ENCODE measurements around the gene STRADB.

DNA sequence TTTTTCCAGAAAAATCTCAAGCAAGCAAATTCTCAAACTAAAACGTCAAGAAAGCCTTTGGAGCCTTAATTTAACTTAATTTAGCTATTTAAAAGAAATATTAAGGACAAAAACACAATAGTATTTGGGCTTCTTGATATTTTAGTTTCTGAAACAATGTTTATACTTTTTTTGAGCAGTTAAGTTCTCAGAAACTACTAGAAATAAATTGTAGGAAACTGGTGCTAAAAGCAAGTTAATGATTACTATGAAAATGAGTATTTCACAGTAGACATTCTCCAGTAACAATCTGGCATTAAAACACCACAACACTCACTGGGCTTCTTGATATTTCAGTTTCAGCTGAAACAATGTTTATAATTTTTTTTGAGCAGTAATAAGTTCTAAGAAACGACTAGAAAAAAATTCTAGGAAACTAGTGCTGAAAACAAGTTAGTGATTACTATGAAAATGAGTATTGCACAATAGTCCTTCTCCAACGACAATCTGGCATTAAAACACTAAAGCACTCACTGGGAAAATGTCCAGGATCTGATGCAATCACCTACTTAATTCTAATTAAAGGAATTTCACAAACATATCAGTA lies 45.4 kb upstream of the STRADB start:
- TF ChIP-seq EP300 (IDR thresholded peaks at IDR 0.05) (no peak), POLR2A (IDR thresholded peaks at IDR 0.05) (no peak)
- TF ChIP-seq, protein P1, sequence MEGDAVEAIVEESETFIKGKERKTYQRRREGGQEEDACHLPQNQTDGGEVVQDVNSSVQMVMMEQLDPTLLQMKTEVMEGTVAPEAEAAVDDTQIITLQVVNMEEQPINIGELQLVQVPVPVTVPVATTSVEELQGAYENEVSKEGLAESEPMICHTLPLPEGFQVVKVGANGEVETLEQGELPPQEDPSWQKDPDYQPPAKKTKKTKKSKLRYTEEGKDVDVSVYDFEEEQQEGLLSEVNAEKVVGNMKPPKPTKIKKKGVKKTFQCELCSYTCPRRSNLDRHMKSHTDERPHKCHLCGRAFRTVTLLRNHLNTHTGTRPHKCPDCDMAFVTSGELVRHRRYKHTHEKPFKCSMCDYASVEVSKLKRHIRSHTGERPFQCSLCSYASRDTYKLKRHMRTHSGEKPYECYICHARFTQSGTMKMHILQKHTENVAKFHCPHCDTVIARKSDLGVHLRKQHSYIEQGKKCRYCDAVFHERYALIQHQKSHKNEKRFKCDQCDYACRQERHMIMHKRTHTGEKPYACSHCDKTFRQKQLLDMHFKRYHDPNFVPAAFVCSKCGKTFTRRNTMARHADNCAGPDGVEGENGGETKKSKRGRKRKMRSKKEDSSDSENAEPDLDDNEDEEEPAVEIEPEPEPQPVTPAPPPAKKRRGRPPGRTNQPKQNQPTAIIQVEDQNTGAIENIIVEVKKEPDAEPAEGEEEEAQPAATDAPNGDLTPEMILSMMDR (IDR thresholded peaks at IDR 0.05) = no peak

All from sigmoid colon (tissue), 4 donors.